Activated T-helper 1 cell treated with anti-CD3 and anti-CD28 coated beads, Interleukin-12 subunit alpha, Interleukin-12 subunit beta, Interleukin-2, Interleukin-4 antibody, amounts not matched to agents 30 ng/mL and 10 ng/mL and 1 ng/mL, durations not matched to agents 14 hours and 24 hours and 36 hours (primary cell): ENCODE data around the gene FITM2. TPM values are rescaled to one million over a fixed set of nuclear protein-coding genes. Genes with fewer than 3 reads are reported as not detected.

ENCODE experiments used
- DNase-seq: peaks from one replicate; pipeline ENCODE4 v3.0.0; 2021; ENCODE audit warnings: low spot score
- H3K27ac Mint-ChIP-seq: one replicate; pipeline ENCODE4 v1.8.0; 2021; ENCODE audit warnings: mild to moderate bottlenecking, mixed read lengths
- H3K27me3 Mint-ChIP-seq: one replicate; pipeline ENCODE4 v1.8.0; 2022; ENCODE audit warnings: mild to moderate bottlenecking, moderate library complexity, mixed read lengths; ENCODE audit not compliant: insufficient read depth
- H3K36me3 Mint-ChIP-seq: one replicate; pipeline ENCODE4 v1.8.0; 2021; ENCODE audit warnings: low read depth, mixed read lengths
- H3K4me1 Mint-ChIP-seq: one replicate; pipeline ENCODE4 v1.8.0; 2021; ENCODE audit warnings: low read depth, mixed read lengths
- H3K4me3 Mint-ChIP-seq: one replicate; pipeline ENCODE4 v1.8.0; 2021; ENCODE audit warnings: mild to moderate bottlenecking, moderate library complexity, mixed read lengths
- H3K9me3 Mint-ChIP-seq: one replicate; pipeline ENCODE4 v1.8.0; 2021; ENCODE audit warnings: mixed read lengths
- intact Hi-C: fragments of 100-400 bp; cut with micrococcal nuclease; formaldehyde crosslinking; loops from one replicate; pipeline ENCODE4 v1.15.1; 2024
- total RNA-seq: library from RNA; stranded (reverse); gene quantifications from 2 replicates; pipeline ENCODE4 v1.2.3, GENCODE V29; 2022

The FITM2 gene
- total RNA-seq, 1 donor from 2014 or later: 2.2 TPM

DNA sequence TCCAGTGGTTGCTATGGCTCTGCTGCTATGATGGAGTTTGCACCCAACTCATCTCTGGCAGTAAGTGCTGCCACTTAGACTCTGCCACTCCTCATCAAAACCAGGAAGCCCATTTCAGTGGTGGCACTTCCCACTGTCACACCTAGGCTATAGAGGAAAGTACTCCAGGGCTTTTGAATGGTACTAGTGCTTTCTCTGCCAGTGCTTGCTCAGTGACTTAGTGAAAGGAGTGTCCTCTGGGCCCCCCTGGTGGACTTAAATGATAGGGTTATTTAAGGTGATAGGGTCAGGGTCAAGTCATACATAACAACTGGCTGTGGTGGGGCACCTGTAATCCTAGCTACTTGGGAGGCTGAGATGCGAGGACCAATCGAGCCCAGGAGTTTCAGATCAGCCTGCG is 22.8 kb downstream of the FITM2 start:
- no peak for DNase-seq
- intact Hi-C loops: no loop called here
- no peaks in the 10 kb centered on the region for H3K4me1 Mint-ChIP-seq
- peaks cover 14% of the 10 kb centered on the region for H3K27me3 Mint-ChIP-seq
- H3K4me3 Mint-ChIP-seq: no peak overlapping the region
- no peak overlapping the region for H3K27ac Mint-ChIP-seq
- no peaks in the 10 kb centered on the region for H3K36me3 Mint-ChIP-seq
- H3K9me3 Mint-ChIP-seq: no peaks in the 10 kb centered on the region

DNA sequence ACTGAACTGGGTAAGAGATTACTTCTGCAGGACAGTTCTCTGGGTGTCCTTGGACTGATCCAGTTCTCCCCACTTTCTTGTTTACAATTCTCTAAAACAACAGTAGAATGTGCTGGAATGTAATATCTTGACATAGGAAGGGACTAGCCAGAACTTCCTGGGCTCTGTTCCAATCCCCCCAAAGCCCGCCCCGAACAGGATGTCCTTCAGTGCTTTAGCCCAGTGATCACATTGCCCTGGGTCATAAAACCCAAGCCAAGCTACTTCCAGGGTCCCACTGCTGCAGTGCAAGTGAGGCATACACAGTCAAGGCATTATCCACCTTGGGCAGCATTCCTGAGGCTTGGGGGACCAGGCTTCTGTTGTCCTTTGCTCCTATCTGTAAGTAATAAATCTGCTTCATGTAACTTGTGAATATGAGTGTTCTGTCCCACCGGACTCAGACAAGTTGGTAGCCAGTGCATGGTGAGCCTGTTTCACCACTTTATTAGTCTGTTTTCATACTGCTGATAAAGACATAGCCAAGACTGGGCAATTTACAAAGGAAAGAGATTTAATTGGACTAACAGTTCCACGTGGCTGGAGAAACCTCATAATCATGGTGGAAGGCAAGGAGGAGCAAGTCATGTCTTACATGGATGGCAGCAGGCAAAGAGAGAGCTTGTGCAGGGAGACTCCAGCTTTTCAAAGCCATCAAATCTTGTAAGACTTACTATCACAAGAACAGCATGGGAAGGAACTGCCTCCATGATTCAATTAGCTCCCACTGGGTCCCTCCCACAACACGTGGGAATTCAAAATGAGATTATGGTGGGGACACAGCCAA is 23.5 kb downstream of the FITM2 start:
- no peak for DNase-seq
- no peak overlapping the region for H3K27ac Mint-ChIP-seq
- H3K4me1 Mint-ChIP-seq: no peaks in the 10 kb centered on the region
- peaks cover 14% of the 10 kb centered on the region for H3K27me3 Mint-ChIP-seq
- intact Hi-C loops: no loop called here
- no peak overlapping the region for H3K4me3 Mint-ChIP-seq
- no peaks in the 10 kb centered on the region for H3K9me3 Mint-ChIP-seq
- H3K36me3 Mint-ChIP-seq: no peaks in the 10 kb centered on the region

DNA sequence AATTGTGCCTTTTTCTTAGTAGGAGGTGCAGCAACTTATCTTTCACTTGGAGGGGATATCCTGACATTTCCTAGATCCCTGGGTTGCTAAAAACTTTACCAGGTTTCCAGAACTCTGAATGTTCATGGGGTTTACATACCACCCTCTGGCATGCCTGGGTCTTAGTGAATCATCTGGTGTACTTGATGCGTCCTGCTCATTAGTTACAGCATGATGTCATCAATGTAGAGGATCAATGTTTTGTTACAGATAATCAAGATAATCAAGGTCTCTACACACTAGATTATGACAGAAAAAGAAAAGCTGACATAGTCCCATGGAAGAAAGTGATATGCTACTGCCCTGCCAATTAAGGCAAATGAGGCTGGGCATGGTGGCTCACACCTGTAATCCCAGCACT is 27.0 kb downstream of the FITM2 start:
- Mint-ChIP-seq H3K4me3 (no peak overlapping the region), H3K27me3 (peaks cover 11% of the 10 kb centered on the region), H3K27ac (no peak overlapping the region), H3K36me3 (no peaks in the 10 kb centered on the region), H3K4me1 (no peaks in the 10 kb centered on the region), H3K9me3 (no peaks in the 10 kb centered on the region)
- intact Hi-C loops: no loop called here
- no peak for DNase-seq

DNA sequence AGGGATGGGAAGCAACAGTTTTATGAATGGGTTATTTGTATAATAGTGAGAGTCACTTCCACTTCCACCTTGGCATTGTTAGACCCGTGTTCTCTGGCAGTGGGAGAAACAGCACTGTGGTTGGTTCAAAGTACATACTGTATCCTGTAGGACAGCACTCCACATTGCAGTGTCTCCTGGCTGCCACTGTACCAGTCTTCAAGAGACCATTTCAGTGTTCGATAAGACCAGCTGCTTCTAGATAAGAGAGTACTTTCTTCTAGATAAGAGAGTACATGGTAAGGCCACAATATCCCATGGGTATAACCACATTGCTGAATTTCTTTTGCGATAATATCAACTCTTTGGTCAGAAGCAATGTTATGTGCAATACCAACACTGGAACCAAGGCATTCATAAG is 28.8 kb downstream of the FITM2 start:
- no peak overlapping the region for H3K27ac Mint-ChIP-seq
- no peaks in the 10 kb centered on the region for H3K36me3 Mint-ChIP-seq
- H3K4me1 Mint-ChIP-seq: no peaks in the 10 kb centered on the region
- H3K4me3 Mint-ChIP-seq: no peak overlapping the region
- H3K27me3 Mint-ChIP-seq: peaks cover 13% of the 10 kb centered on the region
- no peaks in the 10 kb centered on the region for H3K9me3 Mint-ChIP-seq
- intact Hi-C loops: no loop called here
- DNase-seq: no peak

DNA sequence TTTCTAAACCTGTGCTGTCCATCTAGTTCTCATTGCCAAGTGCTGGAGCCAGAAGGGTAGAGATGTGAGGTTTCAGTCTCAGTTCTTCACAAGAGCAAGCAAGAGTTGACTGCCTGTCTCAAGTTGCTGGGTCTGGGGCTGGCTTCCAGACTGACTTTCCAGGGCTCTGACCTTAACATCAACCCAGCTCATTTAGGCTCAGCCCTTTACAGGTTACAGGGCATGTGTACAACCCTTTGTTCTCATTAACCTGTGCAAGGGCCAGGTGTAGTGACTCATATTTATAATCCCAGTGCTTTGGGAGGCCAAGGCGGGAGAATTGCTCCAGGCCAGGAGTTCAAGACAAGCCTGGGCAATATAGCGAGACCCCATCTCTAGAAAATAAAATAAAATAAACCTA is 30.6 kb downstream of the FITM2 start:
- no peaks in the 10 kb centered on the region for H3K36me3 Mint-ChIP-seq
- H3K27me3 Mint-ChIP-seq: peaks cover 2% of the 10 kb centered on the region
- no peak for DNase-seq
- intact Hi-C loops: no loop called here
- H3K4me1 Mint-ChIP-seq: no peaks in the 10 kb centered on the region
- H3K27ac Mint-ChIP-seq: no peak overlapping the region
- no peaks in the 10 kb centered on the region for H3K9me3 Mint-ChIP-seq
- no peak overlapping the region for H3K4me3 Mint-ChIP-seq

DNA sequence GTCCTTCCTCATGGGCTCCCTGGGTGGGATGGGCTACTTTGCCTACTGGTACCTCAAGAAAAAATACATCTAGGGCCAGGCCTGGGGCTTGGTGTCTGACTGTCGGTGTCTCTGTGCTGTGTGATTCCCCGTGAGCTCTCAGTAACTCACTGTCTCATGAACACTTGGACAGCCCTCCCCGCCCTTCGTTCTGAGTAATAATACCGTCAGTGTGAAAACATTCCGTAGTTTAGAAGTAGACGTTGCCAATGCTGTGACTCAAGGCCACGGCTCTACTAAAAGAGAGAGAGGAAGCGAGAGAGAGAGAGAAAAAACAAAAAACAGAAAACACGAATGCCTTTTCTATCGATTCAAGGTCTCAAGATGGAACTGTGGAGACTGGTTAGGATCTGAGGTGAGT is 31.8 kb downstream of the FITM2 start:
- Mint-ChIP-seq H3K36me3 (no peaks in the 10 kb centered on the region), H3K27me3 (peaks cover 2% of the 10 kb centered on the region), H3K27ac (no peak overlapping the region), H3K4me3 (no peak overlapping the region), H3K4me1 (no peaks in the 10 kb centered on the region), H3K9me3 (no peaks in the 10 kb centered on the region)
- no peak for DNase-seq
- intact Hi-C loops: no loop called here

DNA sequence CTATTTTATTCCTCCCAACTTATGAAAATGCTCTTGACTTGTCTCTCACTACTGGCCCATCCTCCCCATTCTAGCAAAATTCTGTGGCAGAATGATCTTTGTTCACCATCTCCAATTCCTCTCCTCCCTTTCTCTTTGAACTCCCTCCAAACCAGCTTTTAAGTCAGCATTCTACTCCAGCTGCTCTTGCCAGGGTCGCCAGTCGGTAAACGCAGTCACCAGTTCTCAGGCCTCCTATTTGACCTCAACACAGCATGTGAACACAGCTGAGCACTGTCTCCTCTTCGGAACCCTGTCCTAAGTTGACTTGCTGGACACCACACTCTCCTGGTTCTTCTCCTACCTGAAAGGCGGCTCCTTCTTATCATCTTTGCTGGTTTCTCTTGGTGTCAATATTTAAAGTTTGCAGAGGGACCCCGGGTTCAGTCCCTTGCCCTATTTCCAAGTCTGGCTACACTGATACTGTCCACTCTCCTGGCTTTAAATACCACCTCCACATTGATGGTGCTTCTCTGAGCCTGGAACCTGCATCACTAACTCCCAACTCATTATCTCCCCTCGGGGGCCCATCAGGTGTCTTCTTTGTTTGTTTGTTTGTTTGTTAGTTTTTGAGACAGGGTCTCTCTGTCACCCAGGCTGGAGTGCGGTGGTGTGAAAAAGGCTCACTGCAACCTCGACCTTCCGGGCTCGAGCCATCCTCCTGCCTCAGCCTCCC is 36.5 kb downstream of the FITM2 start:
- intact Hi-C loops: no loop called here
- no peaks in the 10 kb centered on the region for H3K9me3 Mint-ChIP-seq
- DNase-seq: no peak

DNA sequence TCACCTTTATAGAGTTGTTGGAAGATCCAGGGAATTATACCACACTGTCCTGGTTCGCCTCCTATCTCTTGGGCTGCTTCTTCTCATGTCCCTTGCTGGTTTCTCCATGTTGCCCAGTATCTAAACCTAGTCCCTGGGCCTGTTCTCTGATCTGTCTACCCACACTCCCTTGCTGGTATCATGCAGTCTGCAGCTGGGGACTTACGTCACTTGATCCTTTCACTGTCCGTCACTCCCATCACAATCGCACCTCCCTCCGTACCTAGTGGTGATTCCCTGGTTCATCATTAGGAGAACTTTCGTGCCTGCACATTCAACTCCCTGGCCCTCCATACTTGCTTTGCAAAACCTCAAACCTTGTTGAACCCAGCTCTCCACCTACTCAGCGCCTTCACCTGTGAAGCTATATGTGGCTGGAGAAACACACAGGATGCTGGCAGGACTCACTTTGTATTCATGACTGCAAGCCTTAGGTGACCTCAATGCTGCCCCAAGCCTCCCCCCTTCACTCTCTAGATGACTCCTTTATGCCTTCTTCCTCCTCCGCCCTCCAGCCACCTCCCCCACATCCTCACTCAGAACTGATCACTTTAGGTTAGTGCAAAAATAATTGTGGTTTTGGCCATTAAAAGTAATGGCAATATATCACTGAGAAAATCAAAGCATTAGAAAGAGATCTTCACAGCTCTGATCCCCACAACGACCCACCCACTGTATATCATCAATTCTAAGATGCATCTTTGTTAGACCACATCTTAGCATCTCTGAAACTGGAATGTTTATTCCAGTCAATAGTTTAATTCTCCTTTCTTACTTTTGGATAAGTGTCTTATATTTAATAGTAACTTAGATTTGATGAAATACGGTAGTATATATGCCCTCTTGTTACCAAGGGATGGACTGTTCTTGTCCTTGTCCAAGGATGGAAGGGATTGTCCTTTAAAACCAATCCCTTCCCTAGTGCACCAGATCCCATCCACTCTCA is 37.5 kb downstream of the FITM2 start:
- intact Hi-C loops: no loop called here
- no peak for DNase-seq
- no peak overlapping the region for H3K27ac Mint-ChIP-seq
- H3K9me3 Mint-ChIP-seq: no peaks in the 10 kb centered on the region
- peaks cover 2% of the 10 kb centered on the region for H3K27me3 Mint-ChIP-seq
- no peak overlapping the region for H3K4me3 Mint-ChIP-seq
- no peaks in the 10 kb centered on the region for H3K4me1 Mint-ChIP-seq
- no peaks in the 10 kb centered on the region for H3K36me3 Mint-ChIP-seq

More for the DNA sequence above, 36.5 kb downstream of the FITM2 start:
- Mint-ChIP-seq H3K4me3 (no peak overlapping the region), H3K36me3 (no peaks in the 10 kb centered on the region), H3K27ac (no peak overlapping the region), H3K4me1 (no peaks in the 10 kb centered on the region), H3K27me3 (peaks cover 2% of the 10 kb centered on the region)

DNA sequence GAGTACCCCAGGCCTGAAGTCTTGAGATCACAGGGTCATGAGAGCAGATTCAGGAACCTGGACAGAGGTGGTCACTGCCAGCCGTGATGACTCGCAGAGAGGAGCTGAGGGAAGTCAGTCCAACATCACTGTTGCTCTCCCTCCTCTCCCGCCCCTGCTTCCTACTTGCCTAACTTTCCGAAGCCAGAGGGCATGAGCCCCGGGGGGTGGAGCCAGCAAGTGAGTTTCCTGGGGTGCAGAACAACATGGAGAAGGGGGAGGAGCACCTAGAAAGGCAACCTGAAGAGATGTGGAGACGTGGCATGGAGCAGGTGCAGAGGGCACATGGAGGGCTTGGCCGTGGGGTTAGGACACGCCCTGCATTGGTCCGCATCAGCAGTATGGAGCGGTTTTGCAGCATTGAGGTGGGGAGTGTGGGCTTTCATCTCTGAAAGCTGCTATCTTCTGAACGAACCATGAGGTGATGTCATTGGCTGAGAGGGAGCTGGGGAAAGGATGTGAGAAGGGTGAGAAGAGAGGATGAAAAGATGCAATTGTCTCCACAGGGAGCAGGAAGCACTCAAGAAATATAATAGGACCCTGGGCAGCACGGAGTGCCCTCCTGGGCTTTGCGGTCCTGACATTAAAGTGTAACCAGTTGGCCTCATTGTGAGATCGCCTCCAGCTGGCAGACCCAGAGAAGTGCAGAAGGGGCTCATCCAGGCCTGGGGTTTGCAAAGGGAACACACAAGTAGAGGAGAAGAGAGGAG is 38.9 kb downstream of the FITM2 start:
- no peaks in the 10 kb centered on the region for H3K36me3 Mint-ChIP-seq
- intact Hi-C loops: no loop called here
- DNase-seq: no peak

DNA sequence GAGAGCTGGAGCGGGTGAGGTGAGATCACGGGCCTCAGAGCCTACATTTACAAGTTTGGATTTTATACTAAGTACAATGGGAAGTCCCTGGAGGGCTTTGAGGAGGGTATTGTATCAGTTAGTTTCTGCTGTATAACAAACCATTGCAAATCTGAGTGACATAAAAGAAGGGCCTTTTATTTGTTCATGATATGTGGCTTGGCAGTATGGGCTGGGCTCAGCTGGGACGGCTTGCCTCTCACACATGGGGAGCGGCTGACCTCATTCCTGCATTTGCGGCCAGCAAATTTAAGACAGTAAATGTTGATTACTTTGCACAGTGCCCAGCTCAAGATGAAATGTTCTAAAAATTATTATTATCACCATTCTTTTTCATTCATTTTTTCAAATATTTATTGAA is 42.2 kb downstream of the FITM2 start:
- DNase-seq: no peak
- H3K4me3 Mint-ChIP-seq: no peak overlapping the region
- H3K4me1 Mint-ChIP-seq: no peaks in the 10 kb centered on the region
- no peak overlapping the region for H3K27ac Mint-ChIP-seq
- intact Hi-C loops: no loop called here
- H3K9me3 Mint-ChIP-seq: no peaks in the 10 kb centered on the region
- H3K36me3 Mint-ChIP-seq: no peaks in the 10 kb centered on the region
- no peaks in the 10 kb centered on the region for H3K27me3 Mint-ChIP-seq

More for the DNA sequence above, 38.9 kb downstream of the FITM2 start:
- Mint-ChIP-seq H3K4me1 (no peaks in the 10 kb centered on the region), H3K27me3 (no peaks in the 10 kb centered on the region), H3K27ac (no peak overlapping the region), H3K9me3 (no peaks in the 10 kb centered on the region), H3K4me3 (no peak overlapping the region)

DNA sequence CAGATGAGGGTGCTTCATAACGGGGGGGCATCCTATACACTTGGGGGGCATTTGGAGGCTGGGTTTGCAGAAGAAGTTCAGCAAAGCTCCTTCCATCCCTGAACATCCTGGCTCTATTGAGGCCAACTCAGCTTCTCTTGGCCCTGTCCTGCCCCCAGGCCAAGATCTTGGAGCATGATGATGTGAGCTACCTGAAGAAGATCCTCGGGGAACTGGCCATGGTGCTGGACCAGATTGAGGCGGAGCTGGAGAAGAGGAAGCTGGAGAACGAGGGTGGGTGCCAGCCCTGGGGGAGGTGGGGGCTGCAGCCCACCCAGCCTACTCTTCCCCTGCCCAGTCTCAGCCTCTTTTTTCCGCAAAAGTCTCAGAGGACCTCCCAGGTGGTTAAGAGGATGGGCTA is 46.7 kb downstream of the FITM2 start:
- H3K27me3 Mint-ChIP-seq: peaks cover 2% of the 10 kb centered on the region
- DNase-seq: no peak

DNA sequence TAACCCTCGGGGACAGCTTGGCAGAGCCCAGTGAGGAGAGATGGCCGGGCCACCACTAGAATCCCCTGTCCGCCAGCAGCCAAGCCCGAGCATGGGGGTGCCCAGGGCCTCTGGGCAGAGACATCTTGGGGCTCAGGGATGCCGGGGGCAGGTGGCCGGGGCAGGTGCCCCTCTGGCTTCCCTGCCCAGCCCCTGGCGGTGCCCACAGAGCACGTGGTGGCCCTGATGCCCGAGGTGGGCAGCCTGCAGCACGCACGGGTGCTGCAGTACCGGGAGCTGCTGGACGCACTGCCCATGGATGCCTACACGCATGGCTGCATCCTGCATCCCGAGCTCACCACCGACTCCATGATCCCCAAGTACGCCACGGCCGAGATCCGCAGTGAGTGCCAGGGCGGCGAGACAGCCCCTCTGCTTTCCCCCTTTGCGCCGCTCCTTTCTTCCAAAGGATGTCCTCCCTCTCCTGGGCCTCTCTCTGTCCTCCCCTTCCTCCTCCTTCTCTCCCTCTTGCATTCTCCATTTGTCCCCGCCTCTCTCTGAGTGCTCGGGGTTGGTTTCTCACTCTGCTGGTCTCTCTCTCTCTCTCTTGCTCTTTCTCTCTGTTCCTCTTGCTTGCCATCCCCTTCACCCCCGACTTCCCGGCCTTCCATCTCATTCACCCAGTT is 52.6 kb downstream of the FITM2 start:
- no peaks in the 10 kb centered on the region for H3K9me3 Mint-ChIP-seq
- no peak overlapping the region for H3K4me3 Mint-ChIP-seq

More for the DNA sequence above, 46.7 kb downstream of the FITM2 start:
- intact Hi-C loops: no loop called here
- no peak overlapping the region for H3K27ac Mint-ChIP-seq
- H3K4me3 Mint-ChIP-seq: no peak overlapping the region
- no peaks in the 10 kb centered on the region for H3K4me1 Mint-ChIP-seq
- no peaks in the 10 kb centered on the region for H3K36me3 Mint-ChIP-seq
- H3K9me3 Mint-ChIP-seq: no peaks in the 10 kb centered on the region

More for the DNA sequence above, 52.6 kb downstream of the FITM2 start:
- Mint-ChIP-seq H3K36me3 (no peaks in the 10 kb centered on the region), H3K27me3 (peaks cover 2% of the 10 kb centered on the region), H3K27ac (no peak overlapping the region), H3K4me1 (no peaks in the 10 kb centered on the region)
- no peak for DNase-seq
- intact Hi-C loops: no loop called here
